Measurements from ENCODE around the gene BOLA1. TPM values are rescaled to one million over a fixed set of nuclear protein-coding genes. Genes with fewer than 3 reads are reported as not detected.

Gene BOLA1
- total RNA-seq, 2 donors from 2014 or later = 10.2 to 14.7 TPM

DNA sequence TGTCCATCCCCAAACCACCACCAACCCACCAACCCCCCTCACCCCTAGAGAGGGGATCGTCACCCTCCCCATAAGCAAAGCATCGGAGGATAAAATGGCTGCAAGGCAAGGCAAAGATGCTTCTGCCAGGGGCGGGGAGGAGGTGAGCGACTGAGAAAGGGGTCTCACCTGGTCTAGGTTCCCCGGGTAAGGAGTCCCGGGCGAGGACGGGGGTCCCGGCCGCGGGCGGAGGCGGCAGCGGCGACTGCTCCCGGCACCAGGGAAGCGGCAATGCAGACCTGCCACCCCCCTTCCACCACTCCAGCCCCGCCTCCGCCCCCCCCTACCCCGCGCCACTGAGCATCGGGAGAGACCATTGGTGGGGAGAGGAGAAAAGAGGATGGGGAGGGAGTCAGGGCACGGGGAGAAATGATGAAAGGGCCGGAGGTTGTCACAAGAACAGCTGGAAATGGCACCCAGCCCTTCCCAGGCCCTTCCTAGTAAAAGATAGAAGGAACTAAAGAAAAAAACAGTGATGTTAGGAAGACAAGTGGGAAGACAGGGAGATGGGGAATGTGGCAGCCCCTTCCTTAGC, 18.3 kb downstream of the BOLA1 start, which contains the start of gene SV2A:
Gene SV2A, minus strand, starts transcription at position 274 of the 574 bp plus-strand sequence. CDS start 4,004 bp downstream, outside the sequence.
- peak within 1 kb of the TSS; percentile 74 for H3K4me3 Mint-ChIP-seq
- TF ChIP-seq, protein P1, sequence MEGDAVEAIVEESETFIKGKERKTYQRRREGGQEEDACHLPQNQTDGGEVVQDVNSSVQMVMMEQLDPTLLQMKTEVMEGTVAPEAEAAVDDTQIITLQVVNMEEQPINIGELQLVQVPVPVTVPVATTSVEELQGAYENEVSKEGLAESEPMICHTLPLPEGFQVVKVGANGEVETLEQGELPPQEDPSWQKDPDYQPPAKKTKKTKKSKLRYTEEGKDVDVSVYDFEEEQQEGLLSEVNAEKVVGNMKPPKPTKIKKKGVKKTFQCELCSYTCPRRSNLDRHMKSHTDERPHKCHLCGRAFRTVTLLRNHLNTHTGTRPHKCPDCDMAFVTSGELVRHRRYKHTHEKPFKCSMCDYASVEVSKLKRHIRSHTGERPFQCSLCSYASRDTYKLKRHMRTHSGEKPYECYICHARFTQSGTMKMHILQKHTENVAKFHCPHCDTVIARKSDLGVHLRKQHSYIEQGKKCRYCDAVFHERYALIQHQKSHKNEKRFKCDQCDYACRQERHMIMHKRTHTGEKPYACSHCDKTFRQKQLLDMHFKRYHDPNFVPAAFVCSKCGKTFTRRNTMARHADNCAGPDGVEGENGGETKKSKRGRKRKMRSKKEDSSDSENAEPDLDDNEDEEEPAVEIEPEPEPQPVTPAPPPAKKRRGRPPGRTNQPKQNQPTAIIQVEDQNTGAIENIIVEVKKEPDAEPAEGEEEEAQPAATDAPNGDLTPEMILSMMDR (conservative IDR thresholded peaks at IDR 0.05) = no peak
- peak within 1 kb of the TSS; percentile 59 for H3K9ac ChIP-seq (ENCODE audit: extremely low read depth, low read length, poor library complexity, severe bottlenecking)
- H3K27ac ChIP-seq (ENCODE audit: low read depth, low read length) = no peak within 1 kb of the TSS
- peaks cover 3% of the 10 kb centered on the region for H3K36me3 ChIP-seq (ENCODE audit: control insufficient read depth, insufficient read depth, low read length)
- peak; percentile 93 for DNase-seq
- 0 to 1% methylated on average over 8 to 15 of the region's 24 CpGs for whole genome bisulfite sequencing, 2 experiments (ENCODE audit: insufficient coverage in 1 of 2, insufficient read length in 1 of 2)
- peaks cover 27% of the 10 kb centered on the region for H3K4me1 Mint-ChIP-seq
- H3K27me3 ChIP-seq (ENCODE audit: control insufficient read depth, insufficient read depth, low read length, poor library complexity, severe bottlenecking) = no peaks in the 10 kb centered on the region
- H3K4me1 ChIP-seq (ENCODE audit: control insufficient read depth, insufficient read depth, low read length) = peaks cover 10% of the 10 kb centered on the region
- peaks cover 3% of the 10 kb centered on the region for H3K27me3 Mint-ChIP-seq (ENCODE audit: insufficient read depth)
- no peaks in the 10 kb centered on the region for H3K9me3 ChIP-seq (ENCODE audit: control insufficient read depth, low read length)
- no peaks in the 10 kb centered on the region for H3K9me3 Mint-ChIP-seq
- H3K4me3 ChIP-seq (ENCODE audit: low read length) = peak within 1 kb of the TSS; percentile 92
- peaks cover 11% of the 10 kb centered on the region for H3K36me3 Mint-ChIP-seq (ENCODE audit: low read depth)
- H3K27ac Mint-ChIP-seq = no peak within 1 kb of the TSS

DNA sequence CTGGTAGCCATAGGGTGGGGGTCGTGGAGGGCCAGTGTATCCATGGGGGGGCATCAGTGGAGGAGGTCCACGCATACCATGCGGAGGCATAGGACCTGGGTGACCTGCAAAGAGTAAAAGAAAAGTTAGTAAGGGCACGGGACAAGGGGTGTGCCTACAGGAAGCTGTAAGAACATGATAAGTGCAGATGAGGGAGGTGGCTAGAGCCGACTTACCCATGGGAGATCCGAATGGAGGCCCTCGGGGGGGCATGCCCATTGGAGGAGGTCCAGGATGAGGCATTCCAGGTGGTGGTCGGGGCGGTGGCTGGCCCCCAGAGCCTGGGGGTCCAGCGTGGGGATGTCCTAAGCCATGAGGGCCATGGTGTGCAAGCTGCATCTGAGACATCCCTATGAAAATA, 24.3 kb downstream of the BOLA1 start:
- H3K27me3 Mint-ChIP-seq (ENCODE audit: insufficient read depth) = no peaks in the 10 kb centered on the region
- H3K4me1 Mint-ChIP-seq = peaks cover 13% of the 10 kb centered on the region
- H3K36me3 ChIP-seq (ENCODE audit: control insufficient read depth, insufficient read depth, low read length) = peaks cover 46% of the 10 kb centered on the region
- no peak overlapping the region for H3K27ac Mint-ChIP-seq
- no peak overlapping the region for H3K27ac ChIP-seq (ENCODE audit: low read depth, low read length)
- H3K27me3 ChIP-seq (ENCODE audit: control insufficient read depth, insufficient read depth, low read length, poor library complexity, severe bottlenecking) = no peaks in the 10 kb centered on the region
- H3K4me3 ChIP-seq (ENCODE audit: low read length) = no peak overlapping the region
- H3K36me3 Mint-ChIP-seq (ENCODE audit: low read depth) = peaks cover 43% of the 10 kb centered on the region
- no peak overlapping the region for H3K4me3 Mint-ChIP-seq
- H3K9me3 ChIP-seq (ENCODE audit: control insufficient read depth, low read length) = no peaks in the 10 kb centered on the region
- DNase-seq = no peak
- no peaks in the 10 kb centered on the region for H3K9me3 Mint-ChIP-seq
- no peak overlapping the region for H3K9ac ChIP-seq (ENCODE audit: extremely low read depth, low read length, poor library complexity, severe bottlenecking)
- 92 to 97% methylated on average over 5 to 10 of the region's 10 CpGs for WGBS, 2 experiments (ENCODE audit: insufficient coverage in 1 of 2, insufficient read length in 1 of 2)
- TF ChIP-seq, protein P1 (conservative IDR thresholded peaks at IDR 0.05) = no peak
- H3K4me1 ChIP-seq (ENCODE audit: control insufficient read depth, insufficient read depth, low read length) = peaks cover 6% of the 10 kb centered on the region

DNA sequence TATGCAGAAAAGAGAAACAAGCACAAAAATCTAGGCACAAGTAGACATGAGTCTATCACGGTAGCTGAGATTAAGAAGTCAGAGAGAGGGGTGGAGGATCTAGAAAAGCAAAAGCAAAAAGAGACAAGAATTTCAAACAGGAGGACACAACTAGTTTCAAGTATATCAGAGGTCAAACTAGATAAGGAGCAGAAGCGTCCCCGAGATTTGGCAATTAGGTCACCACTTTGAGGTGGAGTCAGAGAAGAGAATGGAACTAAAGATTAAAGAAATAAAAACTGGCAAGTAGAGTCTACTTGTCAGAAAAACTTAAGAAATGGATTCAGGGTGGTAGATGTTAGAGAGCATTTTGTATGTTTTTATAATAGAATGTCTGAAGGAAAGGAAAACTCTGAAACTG, 26.0 kb downstream of the BOLA1 start:
- DNase-seq = no peak
- Mint-ChIP-seq H3K4me3 (peak overlapping the region; percentile 86), H3K4me1 (peaks cover 19% of the 10 kb centered on the region), H3K27ac (no peak overlapping the region), H3K27me3 (ENCODE audit: insufficient read depth) (no peaks in the 10 kb centered on the region), H3K9me3 (no peaks in the 10 kb centered on the region), H3K36me3 (ENCODE audit: low read depth) (peaks cover 43% of the 10 kb centered on the region)
- 94 to 100% methylated on average over 3 of the region's 3 CpGs for WGBS, 2 experiments (ENCODE audit: insufficient coverage in 1 of 2, insufficient read length in 1 of 2)
- H3K27ac ChIP-seq (ENCODE audit: low read depth, low read length) = no peak overlapping the region
- H3K9me3 ChIP-seq (ENCODE audit: control insufficient read depth, low read length) = no peaks in the 10 kb centered on the region
- H3K36me3 ChIP-seq (ENCODE audit: control insufficient read depth, insufficient read depth, low read length) = peaks cover 46% of the 10 kb centered on the region
- peaks cover 6% of the 10 kb centered on the region for H3K4me1 ChIP-seq (ENCODE audit: control insufficient read depth, insufficient read depth, low read length)
- H3K9ac ChIP-seq (ENCODE audit: extremely low read depth, low read length, poor library complexity, severe bottlenecking) = no peak overlapping the region
- H3K4me3 ChIP-seq (ENCODE audit: low read length) = peak overlapping the region; percentile 99
- H3K27me3 ChIP-seq (ENCODE audit: control insufficient read depth, insufficient read depth, low read length, poor library complexity, severe bottlenecking) = no peaks in the 10 kb centered on the region
- TF ChIP-seq, protein P1 (conservative IDR thresholded peaks at IDR 0.05) = no peak

Measured in endodermal cell (in vitro differentiated cells).